BLaER1 treated with 17β-estradiol and CSF1 and Interleukin-3, amounts not matched to agents 10 nM and 100 nM (cell line): ENCODE data around the gene TLCD5.
A peak's percentile ranks its signal among the peaks of the same experiment; 100 is the strongest.

Source experiments
- H3K27ac ChIP-seq, 11 experiments: shearing (Covaris generic); formaldehyde crosslinking; 2 replicates each; pipeline ENCODE4 v1.8.1; 2022
- H3K27me3 ChIP-seq, 11 experiments: shearing (Covaris generic); formaldehyde crosslinking; 2 replicates each; pipeline ENCODE4 v1.8.1; 2022
- H3K36me3 ChIP-seq, 11 experiments: shearing (Covaris generic); formaldehyde crosslinking; 2 replicates each; pipeline ENCODE4 v1.8.1; 2022
- H3K4me1 ChIP-seq, 10 experiments: shearing (Covaris generic); formaldehyde crosslinking; 2 replicates each; pipeline ENCODE4 v1.8.1; 2022
- H3K4me2 ChIP-seq, 11 experiments: shearing (Covaris generic); formaldehyde crosslinking; 2 replicates each; pipeline ENCODE4 v1.8.1; 2022
- H3K4me3 ChIP-seq, 10 experiments: shearing (Covaris generic); formaldehyde crosslinking; 2 replicates each; pipeline ENCODE4 v1.8.1; 2022
- H3K9ac ChIP-seq, 11 experiments: shearing (Covaris generic); formaldehyde crosslinking; 2 replicates each; pipeline ENCODE4 v1.8.1; 2022
- H3K9me3 ChIP-seq, 11 experiments: shearing (Covaris generic); formaldehyde crosslinking; replicated peaks in 1 of 11; 2 replicates each; pipeline ENCODE4 v1.8.1; 2022
- H4K20me1 ChIP-seq, 11 experiments: shearing (Covaris generic); formaldehyde crosslinking; 2 replicates each; pipeline ENCODE4 v1.8.1; 2022
- Cebpa-rat ChIP-seq, 11 experiments: shearing (Covaris generic); IDR thresholded peaks; 2 replicates each; pipeline ENCODE4 v1.8.1; 2022

Gene TLCD5

GRCh38 chr11:120317689-120318480, 7.2 kb upstream of the TLCD5 start:
- H3K36me3 ChIP-seq: no peaks in the 10 kb centered on the region
- no peaks in the 10 kb centered on the region for H3K9me3 ChIP-seq
- H4K20me1 ChIP-seq: no peaks in the 10 kb centered on the region
- no peak overlapping the region for H3K9ac ChIP-seq
- TF ChIP-seq Cebpa-rat (IDR thresholded peaks at IDR 0.05): no peak
- peak overlapping the region in 7 of 11 experiments; percentile 18 to 75 (median 65); a peak in 10 of 22 replicates for H3K4me2 ChIP-seq
- no peak overlapping the region for H3K4me3 ChIP-seq
- 0 out of 22 replicates have a peak, but pooled peaks cover 0 to 8% (median 0%) of the 10 kb centered on the region in 11 experiments for H3K27me3 ChIP-seq
- H3K4me1 ChIP-seq: peaks cover 0 to 19% (median 10%) of the 10 kb centered on the region in 10 experiments; a peak in 15 of 20 replicates
- no peak overlapping the region for H3K27ac ChIP-seq

- Histone ChIP-seq H3K27me3 (peaks cover 0 to 10% (median 0%) of the 10 kb centered on the region in 11 experiments; a peak in 1 of 22 replicates), H3K36me3 (no peaks in the 10 kb centered on the region), H4K20me1 (no peaks in the 10 kb centered on the region), H3K4me3 (no peak overlapping the region), H3K27ac (no peak overlapping the region), H3K9ac (no peak overlapping the region), H3K9me3 (no peaks in the 10 kb centered on the region), H3K4me1 (peaks cover 0 to 19% (median 10%) of the 10 kb centered on the region in 10 experiments; a peak in 15 of 20 replicates), H3K4me2 (no peak overlapping the region)
- TF ChIP-seq Cebpa-rat (IDR thresholded peaks at IDR 0.05): no peak
Measured at GRCh38 chr11:120318906-120319305, 6.2 kb upstream of the TLCD5 start.

- Histone ChIP-seq H3K9me3 (no peaks in the 10 kb centered on the region), H3K27me3 (peaks cover 0 to 27% (median 0%) of the 10 kb centered on the region in 11 experiments; a peak in 4 of 22 replicates), H3K36me3 (peaks cover 10 to 33% (median 18%) of the 10 kb centered on the region in 11 experiments), H3K27ac (peak overlapping the region in 10 of 11 experiments; percentile 83 to 92 (median 90); a peak in 19 of 22 replicates), H4K20me1 (peaks cover 0 to 18% (median 7%) of the 10 kb centered on the region in 11 experiments; a peak in 10 of 22 replicates), H3K4me3 (peak overlapping the region; percentile 70 to 92 (median 84)), H3K4me1 (peaks cover 23 to 56% (median 34%) of the 10 kb centered on the region in 10 experiments), H3K9ac (peak overlapping the region; percentile 86 to 95 (median 88); a peak in 21 of 22 replicates), H3K4me2 (peak overlapping the region; percentile 87 to 95 (median 90))
- 0 out of 22 replicates have a peak, but pooled peaks of 1 of the 11 experiments have one; percentile 7 for TF ChIP-seq Cebpa-rat (IDR thresholded peaks at IDR 0.05)
Measured at GRCh38 chr11:120326228-120326627, 1.1 kb downstream of the TLCD5 start.

DNA sequence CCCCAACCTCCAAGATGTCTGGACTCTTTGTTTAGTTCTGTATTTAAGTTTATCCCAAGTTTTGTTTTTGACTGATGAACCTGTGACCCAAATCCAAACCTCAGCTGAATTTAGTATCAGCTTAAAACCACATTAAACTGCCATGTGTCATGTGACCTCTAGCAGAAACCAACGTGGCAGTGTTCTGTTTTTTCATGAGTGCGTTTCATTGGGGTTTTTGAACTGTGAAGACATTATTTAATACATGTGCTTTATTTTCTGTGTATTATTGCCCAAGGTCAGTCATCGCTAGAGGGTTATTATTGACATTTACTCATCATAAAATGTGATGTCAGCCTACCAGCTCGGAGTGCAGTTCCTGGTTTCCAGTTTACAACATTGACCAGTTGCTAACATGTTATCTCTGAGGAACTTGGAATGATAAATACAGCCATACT, 1.8 kb downstream of the TLCD5 start:
- Histone ChIP-seq H3K4me1 (peaks cover 23 to 57% (median 35%) of the 10 kb centered on the region in 10 experiments), H3K9ac (peak overlapping the region in 8 of 11 experiments; percentile 22 to 95 (median 89); a peak in 12 of 22 replicates), H3K4me2 (peak overlapping the region; percentile 87 to 95 (median 90)), H3K27me3 (peaks cover 0 to 33% (median 0%) of the 10 kb centered on the region in 11 experiments; a peak in 4 of 22 replicates), H3K27ac (peak overlapping the region in 10 of 11 experiments; percentile 83 to 92 (median 90); a peak in 19 of 22 replicates), H4K20me1 (peaks cover 0 to 20% (median 7%) of the 10 kb centered on the region in 11 experiments; a peak in 10 of 22 replicates), H3K36me3 (peaks cover 10 to 39% (median 20%) of the 10 kb centered on the region in 11 experiments), H3K4me3 (peak overlapping the region in 6 of 10 experiments; percentile 78 to 92 (median 86); a peak in 10 of 20 replicates), H3K9me3 (no peaks in the 10 kb centered on the region)
- TF ChIP-seq Cebpa-rat (IDR thresholded peaks at IDR 0.05): no peak

DNA sequence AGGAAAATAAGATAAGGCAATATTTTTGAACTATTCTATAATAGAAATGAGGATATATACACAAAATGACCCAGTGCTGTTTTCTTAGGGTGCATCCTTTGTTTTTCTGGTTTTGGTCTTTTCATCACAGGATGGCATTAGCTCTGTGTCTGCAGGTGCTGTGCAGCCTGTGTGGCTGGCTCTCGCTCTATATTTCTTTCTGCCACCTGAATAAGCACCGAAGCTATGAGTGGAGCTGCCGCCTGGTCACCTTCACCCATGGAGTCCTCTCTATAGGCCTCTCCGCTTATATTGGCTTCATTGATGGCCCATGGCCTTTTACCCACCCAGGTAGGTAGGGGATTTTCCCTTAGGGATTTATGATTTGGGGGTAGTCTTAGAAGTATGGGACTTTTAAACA, 2.2 kb downstream of the TLCD5 start:
- peaks cover 0 to 33% (median 0%) of the 10 kb centered on the region in 11 experiments; a peak in 4 of 22 replicates for H3K27me3 ChIP-seq
- peaks cover 23 to 58% (median 35%) of the 10 kb centered on the region in 10 experiments for H3K4me1 ChIP-seq
- H3K9me3 ChIP-seq: no peaks in the 10 kb centered on the region
- peak overlapping the region in 8 of 11 experiments; percentile 88 to 92 (median 91); a peak in 16 of 22 replicates for H3K27ac ChIP-seq
- peak overlapping the region in 5 of 11 experiments; percentile 86 to 95 (median 91); a peak in 8 of 22 replicates for H3K9ac ChIP-seq
- H3K4me3 ChIP-seq: peak overlapping the region in 4 of 10 experiments; percentile 11 to 92 (median 86); a peak in 6 of 20 replicates
- H3K36me3 ChIP-seq: peaks cover 10 to 44% (median 20%) of the 10 kb centered on the region in 11 experiments
- no peak for TF ChIP-seq Cebpa-rat (IDR thresholded peaks at IDR 0.05)
- peaks cover 0 to 20% (median 7%) of the 10 kb centered on the region in 11 experiments; a peak in 10 of 22 replicates for H4K20me1 ChIP-seq
- peak overlapping the region; percentile 87 to 95 (median 90) for H3K4me2 ChIP-seq

- no peak overlapping the region for H3K27ac ChIP-seq
- peaks cover 23 to 57% (median 35%) of the 10 kb centered on the region in 10 experiments for H3K4me1 ChIP-seq
- H3K27me3 ChIP-seq: peaks cover 0 to 25% (median 0%) of the 10 kb centered on the region in 11 experiments; a peak in 4 of 22 replicates
- no peak overlapping the region for H3K9ac ChIP-seq
- no peak overlapping the region for H3K4me2 ChIP-seq
- peaks cover 0 to 20% (median 7%) of the 10 kb centered on the region in 11 experiments; a peak in 10 of 22 replicates for H4K20me1 ChIP-seq
- H3K9me3 ChIP-seq: no peaks in the 10 kb centered on the region
- no peak for TF ChIP-seq Cebpa-rat (IDR thresholded peaks at IDR 0.05)
- H3K4me3 ChIP-seq: no peak overlapping the region
- H3K36me3 ChIP-seq: peaks cover 10 to 45% (median 20%) of the 10 kb centered on the region in 11 experiments
Measured at GRCh38 chr11:120329556-120329955, 4.5 kb downstream of the TLCD5 start.

GRCh38 chr11:120330045-120330444, 4.9 kb downstream of the TLCD5 start:
- H3K4me2 ChIP-seq: no peak overlapping the region
- TF ChIP-seq Cebpa-rat (IDR thresholded peaks at IDR 0.05): no peak
- H4K20me1 ChIP-seq: peaks cover 0 to 20% (median 7%) of the 10 kb centered on the region in 11 experiments; a peak in 10 of 22 replicates
- H3K9me3 ChIP-seq: no peaks in the 10 kb centered on the region
- H3K27ac ChIP-seq: no peak overlapping the region
- H3K4me3 ChIP-seq: no peak overlapping the region
- no peak overlapping the region for H3K9ac ChIP-seq
- H3K27me3 ChIP-seq: peaks cover 0 to 20% (median 0%) of the 10 kb centered on the region in 11 experiments; a peak in 4 of 22 replicates
- H3K4me1 ChIP-seq: peaks cover 23 to 55% (median 35%) of the 10 kb centered on the region in 10 experiments
- H3K36me3 ChIP-seq: peaks cover 10 to 45% (median 20%) of the 10 kb centered on the region in 11 experiments

DNA sequence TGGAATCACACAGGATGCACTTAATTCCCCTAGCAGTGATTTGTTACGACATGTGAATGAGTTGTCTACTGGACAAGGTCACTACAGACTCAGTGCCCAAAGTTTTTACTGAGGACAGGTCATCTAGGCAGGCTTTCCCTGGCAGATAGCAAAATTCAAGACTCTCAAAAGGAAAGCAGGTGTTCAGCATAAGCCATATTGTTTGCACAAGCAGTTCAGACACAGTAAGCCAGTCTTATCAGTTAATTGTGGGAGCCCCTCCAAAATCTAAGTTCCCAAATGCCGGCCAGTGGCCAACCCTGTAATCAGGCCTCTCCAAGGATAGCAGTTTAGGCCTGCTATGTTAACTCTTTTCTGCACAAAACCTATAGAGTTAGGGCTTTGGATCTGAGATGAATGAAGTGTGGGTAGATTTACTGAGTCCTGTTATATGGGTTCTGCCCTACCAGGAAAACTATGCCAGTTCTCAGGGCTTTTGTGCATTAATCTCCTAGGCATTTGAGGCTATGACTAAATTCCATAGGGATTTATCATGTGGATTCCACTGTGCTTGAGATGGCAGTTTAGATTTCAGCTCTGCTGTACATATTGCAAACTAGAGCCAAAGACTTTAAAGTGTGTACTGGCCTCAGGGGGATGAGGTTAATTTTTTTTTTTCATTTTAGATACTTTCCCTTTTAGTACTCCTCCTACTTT, 6.3 kb downstream of the TLCD5 start:
- H3K27ac ChIP-seq: no peak overlapping the region
- H3K36me3 ChIP-seq: peaks cover 10 to 45% (median 20%) of the 10 kb centered on the region in 11 experiments
- H4K20me1 ChIP-seq: peaks cover 0 to 22% (median 7%) of the 10 kb centered on the region in 11 experiments; a peak in 11 of 22 replicates
- peaks cover 0 to 17% (median under 1%) of the 10 kb centered on the region in 11 experiments; a peak in 8 of 22 replicates for H3K27me3 ChIP-seq
- H3K9me3 ChIP-seq: no peaks in the 10 kb centered on the region
- H3K4me3 ChIP-seq: no peak overlapping the region
- H3K4me1 ChIP-seq: peaks cover 18 to 55% (median 34%) of the 10 kb centered on the region in 10 experiments
- no peak for TF ChIP-seq Cebpa-rat (IDR thresholded peaks at IDR 0.05)
- H3K4me2 ChIP-seq: no peak overlapping the region
- no peak overlapping the region for H3K9ac ChIP-seq
